PC-3 (cell line): ENCODE measurements around the gene MBD3. TPM values are rescaled to one million over a fixed set of nuclear protein-coding genes. Genes with fewer than 3 reads are reported as not detected.
"Not testable (repeated sequence)": the region's sequence is repeated elsewhere in the genome, so short reads cannot be mapped to it uniquely, and the experiment has no call there.

Experiments used
- ATAC-seq: fragments of 200-7000 bp; cut with Tn5 transposase; 2 replicates; pipeline ENCODE4 v1.9.1; 2020; ENCODE audit warnings: mild to moderate bottlenecking, moderate library complexity
- Bru-seq: library from RNA; stranded (reverse); fragments of 400-500 nt; gene quantifications from one replicate; lab custom pipeline; 2021; lab: Mats Ljungman, UMichigan
- BruChase-seq, 2 experiments: library from RNA; stranded (reverse); fragments of 400-500 nt; gene quantifications; one replicate each; lab custom pipeline; 2021; lab: Mats Ljungman, UMichigan
- BruUV-seq: library from RNA; stranded (reverse); fragments of 400-500 nt; replicated peaks from 2 replicates; lab custom pipeline; 2021; lab: Mats Ljungman, UMichigan
- CTCF ChIA-PET: fragments of 300-600 bp; sonication (Branson Sonifier 250); formaldehyde crosslinking; loops from one replicate; lab custom pipeline; 2022; ENCODE audit warnings: antibody characterized with exemption; lab: Charles Lee
- POLR2A ChIA-PET: fragments of 300-600 bp; sonication (Branson Sonifier 250); formaldehyde crosslinking; loops from one replicate; lab custom pipeline; 2022; ENCODE audit warnings: antibody characterized with exemption; ENCODE audit not compliant: unreplicated experiment; lab: Charles Lee
- DNase-seq: peaks from one replicate; pipeline ENCODE4 v3.0.0-alpha.2; 2015
- H2AFZ ChIP-seq: fragments of 300-600 bp; sonication (generic); 2 replicates; pipeline ENCODE4 v1.6.0; 2016; ENCODE audit warnings: antibody characterized with exemption, low read length
- H3F3A ChIP-seq: fragments of 300-600 bp; sonication (generic); one replicate; pipeline ENCODE4 v1.6.0; 2017; ENCODE audit warnings: antibody characterized with exemption, low read length, control low read depth, mild to moderate bottlenecking; ENCODE audit not compliant: unreplicated experiment
- H3K27ac ChIP-seq: fragments of 300-600 bp; sonication (generic); 2 replicates; pipeline ENCODE4 v1.5.1; 2016; ENCODE audit warnings: mild to moderate bottlenecking, low read length
- H3K27me3 ChIP-seq: fragments of 300-600 bp; sonication (generic); 2 replicates; pipeline ENCODE4 v1.6.1; 2016; ENCODE audit warnings: low read length, mixed read lengths
- H3K36me3 ChIP-seq: fragments of 300-600 bp; sonication (generic); 2 replicates; pipeline ENCODE4 v1.6.1; 2016; ENCODE audit warnings: low read depth, mixed run types, low read length, mixed read lengths
- H3K4me1 ChIP-seq: fragments of 300-600 bp; sonication (generic); 2 replicates; pipeline ENCODE4 v1.5.1; 2016; ENCODE audit warnings: low read length; ENCODE audit not compliant: insufficient read depth
- H3K4me2 ChIP-seq: fragments of 300-600 bp; sonication (generic); 2 replicates; pipeline ENCODE4 v1.6.0; 2016; ENCODE audit warnings: low read length
- H3K4me3 ChIP-seq: fragments of 300-600 bp; sonication (generic); 2 replicates; pipeline ENCODE4 v1.5.1; 2016; ENCODE audit warnings: mild to moderate bottlenecking, low read length, mixed read lengths
- H3K79me2 ChIP-seq: fragments of 300-600 bp; sonication (generic); 2 replicates; pipeline ENCODE4 v1.6.1; 2017; ENCODE audit warnings: low read length, mixed read lengths
- H3K9ac ChIP-seq: fragments of 300-600 bp; sonication (generic); 2 replicates; pipeline ENCODE4 v1.6.0; 2016; ENCODE audit warnings: mild to moderate bottlenecking, low read length
- H3K9me2 ChIP-seq: fragments of 300-600 bp; sonication (generic); replicated peaks from 2 replicates; pipeline ENCODE4 v1.6.1; 2016; ENCODE audit warnings: mixed run types, low read length, mixed read lengths
- H3K9me3 ChIP-seq: fragments of 300-600 bp; sonication (generic); 2 replicates; pipeline ENCODE4 v1.6.1; 2016; ENCODE audit warnings: low read length, mixed read lengths
- H4K20me1 ChIP-seq: fragments of 300-600 bp; sonication (generic); 2 replicates; pipeline ENCODE4 v1.6.1; 2016; ENCODE audit warnings: low read length, mixed read lengths
- CTCF ChIP-seq: fragments of 300-600 bp; sonication (generic); conservative IDR thresholded peaks from 2 replicates; pipeline ENCODE4 v1.5.1; 2017; ENCODE audit warnings: antibody characterized with exemption, low read depth, mild to moderate bottlenecking, low read length
- EZH2 ChIP-seq: fragments of 300-600 bp; sonication (generic); IDR thresholded peaks from one replicate; pipeline ENCODE4 v1.6.1; 2017; ENCODE audit warnings: antibody characterized with exemption, mild to moderate bottlenecking, low read length; ENCODE audit not compliant: unreplicated experiment
- EZH2phosphoT487 ChIP-seq: fragments of 300-600 bp; sonication (generic); IDR thresholded peaks from 2 replicates; pipeline ENCODE4 v1.6.1; 2018; ENCODE audit warnings: mild to moderate bottlenecking, antibody characterized with exemption, low read length, borderline replicate concordance
- intact Hi-C: fragments of 100-400 bp; cut with micrococcal nuclease; formaldehyde crosslinking; loops from 2 replicates; pipeline ENCODE4 v1.9.0; 2023
- long read RNA-seq: library from polyadenylated mRNA; unstranded; transcript quantifications from one replicate; pipeline ENCODE4 v2.0.0, GENCODE V29; 2021; ENCODE audit not compliant: unreplicated experiment
- total RNA-seq: library from RNA; depleted of rRNA; stranded (reverse); fragments of >200 nt; gene quantifications from 2 replicates; pipeline ENCODE4 v1.2.3, GENCODE V29; 2014; rRNA removed

Gene MBD3, protein sequence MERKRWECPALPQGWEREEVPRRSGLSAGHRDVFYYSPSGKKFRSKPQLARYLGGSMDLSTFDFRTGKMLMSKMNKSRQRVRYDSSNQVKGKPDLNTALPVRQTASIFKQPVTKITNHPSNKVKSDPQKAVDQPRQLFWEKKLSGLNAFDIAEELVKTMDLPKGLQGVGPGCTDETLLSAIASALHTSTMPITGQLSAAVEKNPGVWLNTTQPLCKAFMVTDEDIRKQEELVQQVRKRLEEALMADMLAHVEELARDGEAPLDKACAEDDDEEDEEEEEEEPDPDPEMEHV
- 131 and 164 TPM in 2 replicates for total RNA-seq
- percentile 58 among the genes with signal in this experiment for Bru-seq, nascent RNA
- BruChase-seq, experiment 1, labeled RNA remaining after a 6-hour chase: percentile 91 among the genes with signal in this experiment
- BruChase-seq, experiment 2, labeled RNA remaining after a 2-hour chase: percentile 77 among the genes with signal in this experiment
- long read RNA-seq, full-length matches to known transcripts: 154 of 247 reads
- long read RNA-seq, partial matches to known transcripts: 48 of 247 reads
- long read RNA-seq, other reads (novel, unspliced or antisense): 45 of 247 reads

GRCh38 chr19:1592755-1593500 is at the start of gene MBD3:
Gene MBD3, minus strand, starts transcription at chr19:1592865. Its CDS starts 234 bp downstream, at chr19:1592631.
- 0 out of 2 replicates have a peak, but pooled peaks cover 12% of the 10 kb centered on the region for H3K4me1 ChIP-seq
- no peak for TF ChIP-seq EZH2phosphoT487
- no peak for TF ChIP-seq CTCF
- no peak for TF ChIP-seq EZH2
- H3K27ac ChIP-seq: peak within 1 kb of the TSS; percentile 86
- intact Hi-C loops: no loop called here
- BruUV-seq: no TSS peak
- no peaks in the 10 kb centered on the region for H3K9me2 ChIP-seq
- no peaks in the 10 kb centered on the region for H3K9me3 ChIP-seq
- ChIA-PET CTCF (interaction anchor here (0.5 to 1.1 kb wide), 3 partner anchors 8 to 13 kb away, joined by 3 to 7 read pairs (median 5); partner anchors contain the start of gene UQCR11), POLR2A (interaction anchor here (0.6 kb wide), 1 partner anchor 60 kb away, joined by 5 read pairs; no protein-coding TSS in a partner anchor)
- ATAC-seq (peak; percentile 82), DNase-seq (peak; percentile 92)
- H3K4me2 ChIP-seq: peak within 1 kb of the TSS; percentile 97
- H3K79me2 ChIP-seq: peaks cover 33% of the 10 kb centered on the region
- H4K20me1 ChIP-seq: no peaks in the 10 kb centered on the region
- peak within 1 kb of the TSS; percentile 100 for H3K9ac ChIP-seq
- H3K27me3 ChIP-seq: no peaks in the 10 kb centered on the region
- H3K4me3 ChIP-seq: peak within 1 kb of the TSS; percentile 96
- H3K36me3 ChIP-seq: peaks cover 4% of the 10 kb centered on the region; the same call in 1 of the 2 replicates
- peak within 1 kb of the TSS; percentile 87 for H2AFZ ChIP-seq
- H3F3A ChIP-seq: no peaks in the 10 kb centered on the region

GRCh38 chr19:1640893-1641448 is 48.3 kb upstream of the MBD3 start:
- H3K9me3 ChIP-seq, H3K9me2 ChIP-seq, CTCF ChIA-PET, H3K79me2 ChIP-seq, DNase-seq, POLR2A ChIA-PET, H3K36me3 ChIP-seq, BruUV-seq, H3K4me1 ChIP-seq, H3F3A ChIP-seq, H3K9ac ChIP-seq, intact Hi-C loops, H3K27ac ChIP-seq, H3K4me3 ChIP-seq, H4K20me1 ChIP-seq, H3K27me3 ChIP-seq, ATAC-seq, H2AFZ ChIP-seq, H3K4me2 ChIP-seq: not testable (repeated sequence)
